ENCODE results near the gene GNAT3.

The GNAT3 gene

DNA sequence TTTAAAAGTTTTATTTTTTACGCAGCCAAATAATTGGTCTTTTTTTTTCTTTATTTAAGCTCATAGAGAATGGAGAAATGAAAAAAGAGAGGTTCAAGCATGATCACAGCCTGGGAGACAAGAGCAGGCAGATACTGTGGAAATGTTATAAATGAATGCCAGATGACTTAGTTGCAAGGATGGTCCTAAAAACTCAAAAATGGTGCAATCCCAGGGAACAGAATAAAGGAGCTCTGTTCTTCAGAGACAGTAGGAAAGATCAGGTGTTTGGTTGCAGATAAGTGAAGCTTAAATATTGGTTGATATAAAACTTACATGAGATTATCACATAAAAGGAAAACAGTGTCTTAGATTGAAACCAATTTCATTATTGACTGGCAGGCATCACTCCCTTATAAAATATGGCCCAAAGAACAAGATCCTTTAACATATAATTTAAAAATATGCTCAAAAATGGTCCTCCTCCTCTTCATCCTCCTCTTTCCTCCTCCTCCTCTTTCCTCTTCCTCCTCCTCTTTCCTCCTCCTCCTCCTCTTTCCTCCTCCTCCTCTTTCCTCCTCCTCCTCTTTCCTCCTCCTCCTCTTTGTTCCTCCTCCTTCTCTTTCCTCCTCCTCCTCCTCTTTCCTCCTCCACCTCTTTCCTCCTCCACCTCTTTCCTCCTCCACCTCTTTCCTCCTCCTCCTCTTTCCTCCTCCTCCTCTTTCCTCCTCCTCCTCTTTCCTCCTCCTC lies 18.6 kb downstream of the GNAT3 start:
- TF ChIP-seq JUND (IDR thresholded peaks at IDR 0.05; ENCODE audit: low read depth): no peak
- in situ Hi-C loops (cut with HindIII; ENCODE audit: low pct_unique_long_range_greater_than_20kb, low sequenced_read_pairs): no loop called here
- DNase-seq (ENCODE audit: low read depth in 1 of 2, low spot score in 1 of 2): no peak

DNA sequence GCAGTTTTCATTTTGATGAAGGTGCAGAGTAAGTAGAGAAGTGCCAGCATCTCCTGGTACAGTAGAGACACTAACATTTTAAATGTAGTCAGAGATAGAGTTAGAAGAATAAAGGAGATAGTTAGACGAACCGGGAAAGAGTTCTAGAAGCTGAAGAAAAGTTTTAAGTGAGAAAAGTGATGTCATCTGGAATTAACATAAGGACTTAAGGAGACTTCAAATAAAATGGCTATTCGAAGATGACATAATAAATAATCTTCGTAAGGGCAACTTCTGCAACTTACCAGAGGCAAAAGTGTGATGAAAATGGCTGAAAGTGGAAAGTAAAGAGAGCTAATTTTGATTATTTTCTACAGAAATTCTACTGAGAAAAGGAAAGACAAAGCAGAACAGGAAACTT lies 20.4 kb downstream of the GNAT3 start:
- no peak for DNase-seq (ENCODE audit: low read depth in 1 of 2, low spot score in 1 of 2)
- in situ Hi-C loops (cut with HindIII; ENCODE audit: low pct_unique_long_range_greater_than_20kb, low sequenced_read_pairs): no loop called here
- no peak for TF ChIP-seq JUND (IDR thresholded peaks at IDR 0.05; ENCODE audit: low read depth)

DNA sequence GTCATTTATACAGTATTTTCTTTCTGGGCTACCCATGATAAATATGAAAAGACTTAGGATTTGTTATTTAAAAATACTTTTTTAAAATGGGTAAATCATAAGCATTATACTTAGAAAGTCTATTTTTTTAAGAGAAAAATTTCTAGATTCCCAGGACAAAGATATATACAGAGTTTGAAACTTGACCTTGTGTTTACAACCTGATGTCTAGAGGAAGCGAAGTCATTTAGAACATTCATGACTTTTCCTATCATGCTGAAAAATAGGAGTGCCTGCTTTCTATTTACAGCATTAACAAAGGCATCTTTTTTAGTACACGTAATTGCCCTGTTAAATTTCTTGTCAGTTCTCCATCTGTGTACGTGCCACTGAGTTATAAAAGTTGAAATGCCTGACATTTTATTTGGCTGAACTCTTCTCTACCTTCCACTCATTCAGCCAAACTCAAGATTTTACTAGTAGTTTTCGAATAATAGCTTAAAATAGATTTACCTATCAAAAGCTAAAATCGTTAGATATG lies 23.0 kb downstream of the GNAT3 start:
- no peak; the same call in 1 of the 2 replicates for TF ChIP-seq JUND (IDR thresholded peaks at IDR 0.05; ENCODE audit: low read depth)
- in situ Hi-C loops (cut with HindIII; ENCODE audit: low pct_unique_long_range_greater_than_20kb, low sequenced_read_pairs): no loop called here
- no peak for DNase-seq (ENCODE audit: low read depth in 1 of 2, low spot score in 1 of 2)

- in situ Hi-C loops (cut with HindIII; ENCODE audit: low pct_unique_long_range_greater_than_20kb, low sequenced_read_pairs): no loop called here
- DNase-seq (ENCODE audit: low read depth in 1 of 2, low spot score in 1 of 2): no peak
- TF ChIP-seq JUND (IDR thresholded peaks at IDR 0.05; ENCODE audit: low read depth): no peak
These were observed 23.5 kb downstream of the GNAT3 start for GRCh38 chr7:80488406-80488805.

DNA sequence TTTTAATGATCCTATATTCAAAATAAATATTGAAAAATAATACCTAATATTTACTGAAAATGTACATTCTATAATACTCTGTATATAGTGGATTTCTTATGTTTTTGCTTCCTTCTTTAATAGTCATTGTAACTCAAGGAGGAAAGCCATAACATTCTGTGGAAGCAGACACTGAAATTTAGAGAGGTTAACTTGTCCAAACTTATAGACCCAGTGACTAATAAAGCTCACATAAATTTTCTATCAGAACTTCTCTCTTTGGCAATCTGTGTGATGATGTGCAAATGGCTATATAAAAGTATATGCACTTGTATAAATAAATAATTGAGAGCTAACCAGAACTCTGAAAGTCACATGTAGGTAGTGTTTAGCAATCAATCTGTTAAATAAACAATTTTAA lies 26.1 kb downstream of the GNAT3 start:
- TF ChIP-seq JUND (IDR thresholded peaks at IDR 0.05; ENCODE audit: low read depth): no peak
- in situ Hi-C loops (cut with HindIII; ENCODE audit: low pct_unique_long_range_greater_than_20kb, low sequenced_read_pairs): no loop called here
- DNase-seq (ENCODE audit: low read depth in 1 of 2, low spot score in 1 of 2): no peak

- DNase-seq (ENCODE audit: low read depth in 1 of 2, low spot score in 1 of 2): no peak
- in situ Hi-C loops (cut with HindIII; ENCODE audit: low pct_unique_long_range_greater_than_20kb, low sequenced_read_pairs): no loop called here
- no peak for TF ChIP-seq JUND (IDR thresholded peaks at IDR 0.05; ENCODE audit: low read depth)
These were observed 28.9 kb downstream of the GNAT3 start for GRCh38 chr7:80482950-80483349.

DNA sequence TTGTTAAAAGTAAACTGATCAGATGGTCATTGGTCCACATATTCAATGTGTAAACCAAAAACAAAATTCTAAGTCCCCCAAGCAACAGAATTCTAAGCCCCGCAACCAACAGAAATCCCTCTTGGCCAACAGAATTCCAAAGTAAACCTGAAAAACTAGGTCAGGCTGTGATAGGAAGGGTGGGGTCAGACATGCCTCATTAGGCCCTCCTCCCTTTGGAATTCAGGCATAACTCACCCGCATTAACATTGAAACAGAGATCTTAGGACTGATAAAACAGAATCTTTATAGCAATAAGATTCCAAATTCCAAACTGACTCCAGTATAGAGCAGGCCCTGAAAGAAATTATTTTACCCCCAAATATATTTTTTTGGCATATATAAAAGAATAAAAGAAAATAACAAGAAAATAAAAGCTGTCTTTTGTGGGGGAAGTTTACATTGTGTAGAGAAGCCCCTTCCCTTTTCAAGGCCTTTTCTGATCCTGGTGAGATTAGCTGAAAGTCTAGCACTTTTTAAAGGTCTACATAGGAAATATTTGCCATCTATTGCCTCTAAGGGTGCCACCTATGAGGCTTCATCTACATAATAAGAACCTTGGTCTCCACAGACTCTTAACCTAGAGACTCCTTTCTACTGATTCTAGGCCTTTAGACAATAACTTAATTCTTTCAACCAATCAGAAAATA lies 30.5 kb downstream of the GNAT3 start:
- no peak for DNase-seq (ENCODE audit: low read depth in 1 of 2, low spot score in 1 of 2)
- in situ Hi-C loops (cut with HindIII; ENCODE audit: low pct_unique_long_range_greater_than_20kb, low sequenced_read_pairs): no loop called here
- TF ChIP-seq JUND (IDR thresholded peaks at IDR 0.05; ENCODE audit: low read depth): no peak

DNA sequence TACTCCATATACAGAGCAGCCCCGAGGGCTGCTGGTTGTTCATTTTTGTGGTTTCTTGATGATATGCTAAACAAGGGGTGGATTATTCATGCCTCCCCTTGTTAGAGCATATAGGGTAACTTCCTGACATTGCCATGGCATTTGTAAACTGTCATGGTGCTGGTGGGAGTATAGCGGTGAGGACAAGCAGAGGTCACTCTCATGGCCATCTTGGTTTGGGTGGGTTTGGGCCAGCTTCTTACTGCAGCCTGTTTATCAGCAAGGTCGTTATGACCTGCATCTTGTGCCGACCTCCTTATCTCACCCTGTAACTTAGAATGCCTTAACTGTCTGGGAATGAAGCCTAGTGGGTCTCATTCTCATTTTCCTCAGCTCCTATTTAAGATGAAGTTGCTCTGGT lies 31.3 kb downstream of the GNAT3 start:
- in situ Hi-C loops (cut with HindIII; ENCODE audit: low pct_unique_long_range_greater_than_20kb, low sequenced_read_pairs): no loop called here
- TF ChIP-seq JUND (IDR thresholded peaks at IDR 0.05; ENCODE audit: low read depth): no peak
- DNase-seq (ENCODE audit: low read depth in 1 of 2, low spot score in 1 of 2): no peak

- DNase-seq (ENCODE audit: low read depth in 1 of 2, low spot score in 1 of 2): no peak
- TF ChIP-seq JUND (IDR thresholded peaks at IDR 0.05; ENCODE audit: low read depth): no peak
- in situ Hi-C loops (cut with HindIII; ENCODE audit: low pct_unique_long_range_greater_than_20kb, low sequenced_read_pairs): no loop called here
These were observed 33.2 kb downstream of the GNAT3 start for GRCh38 chr7:80478683-80479082.

DNA sequence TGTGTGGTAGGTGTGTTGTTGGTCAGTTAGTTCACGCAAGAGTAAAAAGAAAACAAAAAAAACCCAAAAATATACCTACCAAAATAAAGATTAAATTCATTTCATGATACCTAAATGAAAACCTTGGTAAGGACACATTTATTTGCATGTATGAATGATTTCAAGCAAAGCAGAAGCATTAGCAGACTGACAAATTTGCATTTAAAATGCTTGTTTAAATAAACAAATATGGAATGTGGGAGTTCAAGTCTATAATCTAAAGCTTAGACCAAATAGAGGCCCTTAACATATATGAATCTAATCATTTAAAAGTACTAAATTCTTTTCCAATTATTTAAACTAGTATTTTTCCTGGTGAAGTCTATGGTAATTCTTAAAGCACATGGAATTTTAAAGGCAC lies 35.8 kb downstream of the GNAT3 start:
- no peak for TF ChIP-seq JUND (IDR thresholded peaks at IDR 0.05; ENCODE audit: low read depth)
- in situ Hi-C loops (cut with HindIII; ENCODE audit: low pct_unique_long_range_greater_than_20kb, low sequenced_read_pairs): no loop called here
- no peak for DNase-seq (ENCODE audit: low read depth in 1 of 2, low spot score in 1 of 2)

DNA sequence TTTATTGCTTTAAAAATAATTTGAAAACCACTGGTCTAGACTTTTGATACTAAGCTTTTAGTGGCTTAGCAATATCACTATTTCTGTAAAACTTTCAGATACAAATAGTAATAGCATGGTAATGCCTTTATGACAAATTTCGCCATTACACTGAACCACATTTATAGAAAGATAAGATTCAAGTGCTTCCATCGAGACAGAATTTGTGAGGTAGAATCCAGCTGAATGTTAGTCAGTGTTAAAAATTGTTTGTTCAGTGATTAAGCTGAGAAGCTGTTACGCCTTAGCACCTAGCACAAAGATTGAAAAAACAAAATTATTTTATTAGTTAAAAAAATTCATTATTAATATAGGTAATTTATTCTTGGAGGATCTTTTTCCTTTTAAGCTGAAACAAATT lies 36.5 kb downstream of the GNAT3 start:
- no peak for DNase-seq (ENCODE audit: low read depth in 1 of 2, low spot score in 1 of 2)
- no peak for TF ChIP-seq JUND (IDR thresholded peaks at IDR 0.05; ENCODE audit: low read depth)
- in situ Hi-C loops (cut with HindIII; ENCODE audit: low pct_unique_long_range_greater_than_20kb, low sequenced_read_pairs): no loop called here

- no peak for DNase-seq (ENCODE audit: low read depth in 1 of 2, low spot score in 1 of 2)
These were observed 38.1 kb downstream of the GNAT3 start for GRCh38 chr7:80473751-80474150.

GRCh38 chr7:80472491-80473200 lies 39.2 kb downstream of the GNAT3 start:
- no peak for TF ChIP-seq JUND (IDR thresholded peaks at IDR 0.05; ENCODE audit: low read depth)
- in situ Hi-C loops (cut with HindIII; ENCODE audit: low pct_unique_long_range_greater_than_20kb, low sequenced_read_pairs): no loop called here
- DNase-seq (ENCODE audit: low read depth in 1 of 2, low spot score in 1 of 2): no peak

More at GRCh38 chr7:80473751-80474150, 38.1 kb downstream of the GNAT3 start:
- in situ Hi-C loops (cut with HindIII; ENCODE audit: low pct_unique_long_range_greater_than_20kb, low sequenced_read_pairs): no loop called here
- TF ChIP-seq JUND (IDR thresholded peaks at IDR 0.05; ENCODE audit: low read depth): no peak
